Measurements from ENCODE around the gene PBLD.

GRCh38 chr10:68371604-68372003 lies 38.9 kb upstream of the PBLD start:
- no peak for TF ChIP-seq CTCF (IDR thresholded peaks at IDR 0.05)
- no peak for TF ChIP-seq POLR2A (IDR thresholded peaks at IDR 0.05)
